ENCODE data around the gene HPX.

DNA sequence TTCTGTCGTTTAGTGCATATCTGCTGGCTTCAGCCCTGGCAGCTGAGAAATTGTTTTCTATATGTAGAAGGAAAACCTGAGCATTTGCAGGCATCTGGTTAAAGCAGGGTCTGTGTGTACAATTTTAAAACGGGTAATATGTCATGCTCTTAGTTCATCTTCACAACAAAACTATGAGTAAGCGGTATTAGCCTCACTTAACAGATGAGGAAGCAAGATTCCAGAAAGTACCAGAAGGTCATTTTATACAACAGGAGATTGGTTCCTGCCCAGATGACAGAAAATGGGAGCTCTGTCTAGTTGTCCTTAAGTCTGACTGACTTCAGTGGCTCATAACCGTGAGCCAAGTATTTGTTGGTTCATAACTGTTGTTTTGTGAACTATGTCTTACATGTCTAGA lies 41.7 kb upstream of the HPX start:
- TF ChIP-seq, protein P1, sequence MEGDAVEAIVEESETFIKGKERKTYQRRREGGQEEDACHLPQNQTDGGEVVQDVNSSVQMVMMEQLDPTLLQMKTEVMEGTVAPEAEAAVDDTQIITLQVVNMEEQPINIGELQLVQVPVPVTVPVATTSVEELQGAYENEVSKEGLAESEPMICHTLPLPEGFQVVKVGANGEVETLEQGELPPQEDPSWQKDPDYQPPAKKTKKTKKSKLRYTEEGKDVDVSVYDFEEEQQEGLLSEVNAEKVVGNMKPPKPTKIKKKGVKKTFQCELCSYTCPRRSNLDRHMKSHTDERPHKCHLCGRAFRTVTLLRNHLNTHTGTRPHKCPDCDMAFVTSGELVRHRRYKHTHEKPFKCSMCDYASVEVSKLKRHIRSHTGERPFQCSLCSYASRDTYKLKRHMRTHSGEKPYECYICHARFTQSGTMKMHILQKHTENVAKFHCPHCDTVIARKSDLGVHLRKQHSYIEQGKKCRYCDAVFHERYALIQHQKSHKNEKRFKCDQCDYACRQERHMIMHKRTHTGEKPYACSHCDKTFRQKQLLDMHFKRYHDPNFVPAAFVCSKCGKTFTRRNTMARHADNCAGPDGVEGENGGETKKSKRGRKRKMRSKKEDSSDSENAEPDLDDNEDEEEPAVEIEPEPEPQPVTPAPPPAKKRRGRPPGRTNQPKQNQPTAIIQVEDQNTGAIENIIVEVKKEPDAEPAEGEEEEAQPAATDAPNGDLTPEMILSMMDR (IDR thresholded peaks at IDR 0.05) = no peak
- TF ChIP-seq POLR2A (IDR thresholded peaks at IDR 0.05) = no peak
